ENCODE data around the gene PODXL. TPM values are rescaled to one million over a fixed set of nuclear protein-coding genes. Genes with fewer than 3 reads are reported as not detected.

PODXL gene
- total and polyA plus RNA-seq, 2 donors (not counting 3 experiments of a cell fraction or from before 2014, with no cell fraction given), result 86.4 to 156 TPM

- dilution Hi-C loops (cut with MboI; ENCODE audit: extremely low pct_ligation_motif_present, low sequenced_read_pairs), result no loop called here
- no peak for FAIRE-seq
- BruUV-seq (replicated peaks), result no TSS peak
Observed at GRCh38 chr7:131548371-131548770, 8.1 kb downstream of the PODXL start.

GRCh38 chr7:131547589-131547988 is 8.8 kb downstream of the PODXL start:
- FAIRE-seq (no peak), DNase-seq (ENCODE audit: low read depth, low spot score) (no peak)
- CTCF ChIA-PET, result interaction anchor here (0.5 to 3.6 kb wide), 5 partner anchors 13 to 112 kb away, joined by 3 to 18 read pairs (median 10); no protein-coding TSS in a partner anchor
- dilution Hi-C loops (cut with MboI; ENCODE audit: extremely low pct_ligation_motif_present, low sequenced_read_pairs) (no loop called here), intact Hi-C loops (cut with micrococcal nuclease) (no loop called here)
- Histone ChIP-seq H3K27ac (ENCODE audit: insufficient read depth, low read depth, low read length) (no peak overlapping the region), H3K4me3 (replicated peaks in 1 of 3; ENCODE audit: insufficient read depth in 1 of 3, low read depth in 1 of 3, low read length in 3 of 3) (no peak overlapping the region), H3K4me1 (ENCODE audit: control insufficient read depth, extremely low read depth, insufficient read depth, low read length) (peaks cover 24% of the 10 kb centered on the region), H3K9ac (replicated peaks; ENCODE audit: extremely low read depth, insufficient read depth, low read length) (no peak overlapping the region), H2AFZ (ENCODE audit: low read depth, low read length) (no peak overlapping the region), H3K27me3 (ENCODE audit: control insufficient read depth in 2 of 2, insufficient read depth in 2 of 2, low read length in 2 of 2) (no peaks in the 10 kb centered on the region), H3K4me2 (ENCODE audit: insufficient read depth, low read length) (no peak overlapping the region), H3K9me1 (replicated peaks; ENCODE audit: control insufficient read depth, extremely low read depth, insufficient read depth, low read length) (no peaks in the 10 kb centered on the region), H3K36me3 (ENCODE audit: control insufficient read depth in 2 of 2, extremely low read depth in 1 of 2, insufficient read depth in 2 of 2, low read length in 2 of 2) (no peaks in the 10 kb centered on the region), H3K9me3 (replicated peaks; ENCODE audit: control insufficient read depth, insufficient read depth, low read length) (no peaks in the 10 kb centered on the region), H4K20me1 (replicated peaks; ENCODE audit: control insufficient read depth, extremely low read depth, insufficient read depth, low read length) (no peaks in the 10 kb centered on the region), H3K79me2 (ENCODE audit: control insufficient read depth, insufficient read depth, low read length) (peaks cover 98% of the 10 kb centered on the region)
- no peak for TF ChIP-seq CTCF (IDR thresholded peaks at IDR 0.05; ENCODE audit: extremely low read depth in 1 of 2, insufficient read depth in 1 of 2, low read depth in 1 of 2, low read length in 2 of 2)
- TF ChIP-seq MYC (IDR thresholded peaks at IDR 0.05; ENCODE audit: low read depth, low read length), result no peak
- no peak for TF ChIP-seq MAX (IDR thresholded peaks at IDR 0.05; ENCODE audit: insufficient read depth, insufficient read length)
- TF ChIP-seq POLR2A (IDR thresholded peaks at IDR 0.05; ENCODE audit: low read depth, low read length), result no peak
- no peak for TF ChIP-seq JUN (IDR thresholded peaks at IDR 0.05; ENCODE audit: borderline replicate concordance, insufficient read depth, insufficient read length, low read depth)
- TF ChIP-seq POLR2AphosphoS5 (IDR thresholded peaks at IDR 0.05; ENCODE audit: insufficient read depth, low read depth, low read length), result no peak
- TF ChIP-seq EZH2 (IDR thresholded peaks at IDR 0.05; ENCODE audit: borderline replicate concordance, low read depth, low read length, severe bottlenecking), result no peak
- no peak for TF ChIP-seq GATA2 (IDR thresholded peaks at IDR 0.05; ENCODE audit: insufficient read depth, insufficient read length, low read depth, low read length)
- no peak for TF ChIP-seq FOS (IDR thresholded peaks at IDR 0.05; ENCODE audit: borderline replicate concordance, insufficient read depth, low read length)
- POLR2A ChIA-PET, result interaction anchor here (0.7 kb wide), 1 partner anchor 86 kb away, joined by 8 read pairs; no protein-coding TSS in a partner anchor
- BruUV-seq (replicated peaks), result no TSS peak

More at GRCh38 chr7:131548371-131548770, 8.1 kb downstream of the PODXL start:
- ChIA-PET POLR2A (no interaction called here), CTCF (interaction anchor here (0.5 to 1.7 kb wide), 3 partner anchors 34 to 111 kb away, joined by 3 to 4 read pairs (median 3); no protein-coding TSS in a partner anchor)
- no peak overlapping the region for H2AFZ ChIP-seq (ENCODE audit: low read depth, low read length)
- H3K9ac ChIP-seq (replicated peaks; ENCODE audit: extremely low read depth, insufficient read depth, low read length), result no peak overlapping the region
- no peak overlapping the region for H3K27ac ChIP-seq (ENCODE audit: insufficient read depth, low read depth, low read length)
- no peaks in the 10 kb centered on the region for H3K9me3 ChIP-seq (replicated peaks; ENCODE audit: control insufficient read depth, insufficient read depth, low read length)
- no peak for DNase-seq (ENCODE audit: low read depth, low spot score)
- H3K79me2 ChIP-seq (ENCODE audit: control insufficient read depth, insufficient read depth, low read length), result peaks cover 99% of the 10 kb centered on the region
- H3K4me1 ChIP-seq (ENCODE audit: control insufficient read depth, extremely low read depth, insufficient read depth, low read length), result peaks cover 24% of the 10 kb centered on the region
- TF ChIP-seq FOS (IDR thresholded peaks at IDR 0.05; ENCODE audit: borderline replicate concordance, insufficient read depth, low read length) (no peak), JUN (IDR thresholded peaks at IDR 0.05; ENCODE audit: borderline replicate concordance, insufficient read depth, insufficient read length, low read depth) (no peak), MAX (IDR thresholded peaks at IDR 0.05; ENCODE audit: insufficient read depth, insufficient read length) (peak; percentile 12)
- H3K4me2 ChIP-seq (ENCODE audit: insufficient read depth, low read length), result no peak overlapping the region
- no peaks in the 10 kb centered on the region for H3K9me1 ChIP-seq (replicated peaks; ENCODE audit: control insufficient read depth, extremely low read depth, insufficient read depth, low read length)
- H3K27me3 ChIP-seq (ENCODE audit: control insufficient read depth in 2 of 2, insufficient read depth in 2 of 2, low read length in 2 of 2), result no peaks in the 10 kb centered on the region
- no peaks in the 10 kb centered on the region for H4K20me1 ChIP-seq (replicated peaks; ENCODE audit: control insufficient read depth, extremely low read depth, insufficient read depth, low read length)
- H3K4me3 ChIP-seq (replicated peaks in 1 of 3; ENCODE audit: insufficient read depth in 1 of 3, low read depth in 1 of 3, low read length in 3 of 3), result no peak overlapping the region
- intact Hi-C loops (cut with micrococcal nuclease), result no loop called here
- no peaks in the 10 kb centered on the region for H3K36me3 ChIP-seq (ENCODE audit: control insufficient read depth in 2 of 2, extremely low read depth in 1 of 2, insufficient read depth in 2 of 2, low read length in 2 of 2)

Data from endothelial cell of umbilical vein (primary cell).